ENCODE results near the gene RFLNA.

RFLNA gene, protein sequence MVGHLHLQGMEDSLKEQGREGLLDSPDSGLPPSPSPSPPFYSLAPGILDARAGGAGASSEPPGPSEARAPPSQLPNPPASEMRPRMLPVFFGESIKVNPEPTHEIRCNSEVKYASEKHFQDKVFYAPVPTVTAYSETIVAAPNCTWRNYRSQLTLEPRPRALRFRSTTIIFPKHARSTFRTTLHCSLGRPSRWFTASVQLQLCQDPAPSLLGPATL

GRCh38 chr12:124294780-124295341 is at the start of gene RFLNA:
Gene RFLNA, plus strand, starts transcription at chr12:124295093. Its CDS starts 337 bp downstream, at chr12:124295430.
- no peak for DNase-seq

- no peak for DNase-seq
These were observed 47.6 kb upstream of the RFLNA start for GRCh38 chr12:124247331-124247730.

- DNase-seq = no peak
These were observed 45.7 kb upstream of the RFLNA start for GRCh38 chr12:124248941-124249825.

DNA sequence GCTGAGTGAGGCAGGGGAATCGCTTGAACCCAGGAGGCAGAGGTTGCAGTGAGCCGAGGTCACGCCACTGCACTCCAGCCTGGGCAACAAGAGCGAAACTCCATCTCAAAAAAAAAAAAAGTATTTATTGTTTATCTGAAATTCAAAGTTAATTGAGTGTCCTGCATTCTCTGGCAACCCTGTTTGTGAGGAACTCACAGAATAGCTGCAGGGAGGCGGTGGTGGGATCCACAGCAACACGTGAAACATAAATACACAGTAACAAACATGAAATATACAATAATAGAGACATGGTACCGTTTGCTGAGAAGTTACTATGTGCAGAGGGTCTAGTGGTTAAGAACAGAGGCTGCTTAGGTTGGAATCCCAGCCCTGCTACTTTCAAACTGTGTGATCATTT is 43.7 kb upstream of the RFLNA start:
- no peak for DNase-seq

- DNase-seq = no peak
These were observed 41.9 kb upstream of the RFLNA start for GRCh38 chr12:124252964-124253363.

DNA sequence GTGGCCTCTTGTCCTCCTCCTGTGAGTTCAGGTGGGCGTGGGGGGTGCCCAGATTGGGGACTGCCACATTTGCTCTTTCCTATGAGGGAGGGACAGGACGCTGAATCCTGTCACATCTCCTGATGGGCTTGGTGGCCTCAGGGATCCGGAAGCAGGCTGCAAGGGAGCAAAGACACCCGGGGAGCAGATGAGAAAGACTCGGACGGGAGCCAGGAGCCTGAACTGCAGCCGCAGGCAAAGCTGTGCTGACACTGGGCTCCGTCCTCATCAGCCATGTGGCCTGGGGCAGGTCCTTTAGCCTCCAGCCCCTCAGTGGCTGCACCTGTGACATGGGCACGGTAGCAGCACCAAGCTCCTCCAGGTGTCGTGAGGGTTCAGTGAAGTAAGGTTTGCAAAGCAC is 40.8 kb upstream of the RFLNA start:
- DNase-seq = no peak

DNA sequence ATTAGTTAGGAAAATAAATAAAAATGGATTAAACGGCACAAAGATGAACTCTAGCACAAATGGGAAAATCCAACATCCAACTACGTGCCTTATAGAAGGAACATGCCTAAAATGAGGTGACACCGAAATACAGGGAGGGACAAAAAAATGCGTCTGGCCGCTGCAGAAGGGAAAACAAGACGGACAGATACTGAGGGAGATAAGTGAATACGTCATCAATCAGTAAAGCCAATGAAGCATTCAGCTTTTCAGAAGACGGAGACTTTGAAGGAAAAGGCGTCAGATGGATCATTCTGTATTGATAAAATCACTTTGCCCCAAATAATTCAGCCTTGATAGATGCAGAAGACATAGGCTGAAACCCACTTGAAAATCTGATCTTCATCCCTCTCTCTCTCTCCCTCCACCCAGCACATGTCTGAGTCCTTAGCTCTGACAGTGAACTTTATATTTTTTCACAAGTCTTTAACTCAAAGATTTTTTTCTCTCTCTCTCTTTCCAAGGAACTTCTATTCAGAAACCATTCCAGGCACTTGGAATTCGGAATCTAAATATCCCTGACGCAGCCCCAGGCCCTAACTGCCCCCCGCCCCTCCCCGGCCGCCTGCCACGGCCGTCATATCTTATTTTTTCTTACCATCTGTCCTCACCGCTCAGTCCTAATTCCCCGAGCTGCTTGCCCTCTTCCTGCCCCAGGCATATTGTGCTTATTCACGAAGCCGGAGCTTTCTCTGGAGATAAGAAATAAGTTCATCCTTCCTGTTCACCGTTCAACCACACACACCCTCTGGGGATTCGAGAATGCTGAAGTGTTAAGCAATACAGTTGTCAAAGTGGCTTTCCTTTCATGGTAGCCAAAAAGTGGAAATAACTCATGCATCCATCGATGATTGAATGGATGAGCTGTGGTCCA is 35.5 kb upstream of the RFLNA start:
- no peak for DNase-seq

- no peak for DNase-seq
These were observed 33.0 kb upstream of the RFLNA start for GRCh38 chr12:124261885-124262284.

GRCh38 chr12:124264089-124264795 is 30.7 kb upstream of the RFLNA start:
- DNase-seq = no peak

DNA sequence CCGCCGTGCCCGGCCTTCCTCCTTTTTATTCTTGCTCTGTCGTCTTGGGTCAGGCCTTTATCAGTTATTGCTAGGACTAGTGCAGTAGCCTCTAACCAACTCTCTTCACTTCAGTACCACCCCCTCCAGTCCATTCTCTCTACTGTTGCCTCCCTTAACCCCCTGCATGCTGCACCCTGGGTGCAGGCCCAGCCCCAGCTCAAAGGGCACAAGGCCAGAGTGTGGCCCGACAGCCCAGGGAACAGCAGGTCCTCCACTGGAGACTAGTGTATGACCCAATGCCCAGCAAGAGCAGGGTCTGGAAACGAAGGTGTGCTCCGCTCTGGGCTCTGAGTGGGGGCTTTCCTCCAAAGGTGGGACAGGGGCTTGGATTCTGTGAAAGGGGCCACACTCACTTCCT is 30.0 kb upstream of the RFLNA start:
- no peak for DNase-seq

- DNase-seq = no peak
These were observed 27.6 kb upstream of the RFLNA start for GRCh38 chr12:124267205-124267778.

DNA sequence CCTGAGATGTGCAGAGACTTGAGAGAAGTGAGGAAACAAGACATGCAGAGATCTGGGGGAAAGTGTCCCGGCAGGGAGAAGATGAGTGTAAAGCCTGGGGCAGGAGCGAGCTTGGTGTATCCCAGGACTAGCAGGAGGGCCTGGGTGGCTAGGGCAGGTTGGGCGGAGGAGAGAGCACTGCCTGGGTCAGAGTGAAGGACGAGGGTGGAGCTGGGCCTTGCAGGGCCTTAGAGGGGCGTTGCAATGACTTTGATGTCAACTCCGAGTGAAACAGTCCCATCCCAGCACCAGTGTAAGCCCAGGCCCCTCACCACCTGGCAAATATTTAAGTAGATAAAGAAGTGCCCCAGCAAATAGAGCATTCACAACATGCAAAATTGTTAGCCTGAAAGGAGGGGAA is 24.2 kb upstream of the RFLNA start:
- DNase-seq = no peak

DNA sequence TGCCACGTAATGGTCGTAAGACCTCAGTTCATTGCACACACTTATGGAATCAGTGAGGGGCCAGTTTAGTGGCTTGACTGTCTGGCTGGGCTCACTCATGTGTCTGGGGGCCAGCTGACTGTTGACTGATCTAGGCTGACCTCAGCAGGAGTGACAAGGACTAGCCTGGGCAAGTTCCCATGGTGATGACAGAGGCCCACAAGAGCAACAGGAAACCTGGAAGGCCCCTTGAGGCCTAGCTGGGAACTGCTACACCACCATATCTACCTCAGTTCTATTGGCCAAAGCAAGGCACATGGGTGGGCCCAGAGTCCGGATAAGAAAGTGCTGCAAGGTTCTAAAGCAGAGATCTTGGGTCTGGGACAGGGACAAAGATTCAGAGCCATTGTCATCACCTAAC is 21.3 kb upstream of the RFLNA start:
- DNase-seq = peak; percentile 18

DNA sequence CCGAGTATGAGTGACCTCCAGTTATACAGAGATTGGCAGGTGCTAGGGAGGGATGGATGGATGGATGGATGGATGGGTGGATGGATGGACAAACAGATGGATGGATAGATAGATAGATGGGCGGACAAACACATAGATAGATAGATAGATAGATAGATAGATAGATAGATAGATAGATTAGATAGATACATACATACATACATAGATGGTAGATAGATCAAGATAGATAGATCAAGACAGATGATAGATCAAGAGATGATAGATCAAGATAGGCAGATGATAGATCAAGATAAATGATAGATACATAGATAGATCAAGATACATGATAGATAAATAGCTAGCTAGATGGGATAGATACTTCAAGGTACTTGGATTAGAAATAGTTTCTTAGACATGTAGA is 18.6 kb upstream of the RFLNA start:
- no peak for DNase-seq

- peak; percentile 5 for DNase-seq
These were observed 17.3 kb upstream of the RFLNA start for GRCh38 chr12:124277394-124278241.

GRCh38 chr12:124278389-124279101 is 16.3 kb upstream of the RFLNA start:
- peak; percentile 49 for DNase-seq

- DNase-seq = no peak
These were observed 15.6 kb upstream of the RFLNA start for GRCh38 chr12:124279315-124279714.

GRCh38 chr12:124279846-124280360 is 15.0 kb upstream of the RFLNA start:
- DNase-seq = peak; percentile 35

GRCh38 chr12:124281309-124281708 is 13.6 kb upstream of the RFLNA start:
- no peak for DNase-seq

DNA sequence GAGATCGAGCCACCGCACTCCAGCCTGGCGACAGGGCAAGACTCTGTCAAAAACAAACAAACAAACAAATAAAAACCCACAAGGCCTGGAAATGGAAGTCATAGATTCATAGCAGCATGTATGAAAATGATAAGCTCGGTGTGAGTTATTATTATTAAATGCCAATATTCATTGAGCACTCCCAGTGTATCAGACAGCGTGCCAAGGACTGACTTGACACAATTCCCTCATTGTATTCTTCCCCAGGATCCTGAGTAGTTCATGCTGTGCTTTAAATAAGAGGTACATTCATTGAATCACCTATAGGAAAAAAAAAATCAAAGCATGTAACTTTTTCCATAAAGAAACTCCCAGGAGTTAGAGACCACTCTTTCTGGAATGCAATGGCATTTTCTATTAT is 12.6 kb upstream of the RFLNA start:
- DNase-seq = no peak
